ENCODE measurements around the gene SVIL. TPM values are rescaled to one million over a fixed set of nuclear protein-coding genes. Genes with fewer than 3 reads are reported as not detected.

Gene SVIL
- total RNA-seq, 2 donors from 2014 or later, result 39.5 to 46.4 TPM

DNA sequence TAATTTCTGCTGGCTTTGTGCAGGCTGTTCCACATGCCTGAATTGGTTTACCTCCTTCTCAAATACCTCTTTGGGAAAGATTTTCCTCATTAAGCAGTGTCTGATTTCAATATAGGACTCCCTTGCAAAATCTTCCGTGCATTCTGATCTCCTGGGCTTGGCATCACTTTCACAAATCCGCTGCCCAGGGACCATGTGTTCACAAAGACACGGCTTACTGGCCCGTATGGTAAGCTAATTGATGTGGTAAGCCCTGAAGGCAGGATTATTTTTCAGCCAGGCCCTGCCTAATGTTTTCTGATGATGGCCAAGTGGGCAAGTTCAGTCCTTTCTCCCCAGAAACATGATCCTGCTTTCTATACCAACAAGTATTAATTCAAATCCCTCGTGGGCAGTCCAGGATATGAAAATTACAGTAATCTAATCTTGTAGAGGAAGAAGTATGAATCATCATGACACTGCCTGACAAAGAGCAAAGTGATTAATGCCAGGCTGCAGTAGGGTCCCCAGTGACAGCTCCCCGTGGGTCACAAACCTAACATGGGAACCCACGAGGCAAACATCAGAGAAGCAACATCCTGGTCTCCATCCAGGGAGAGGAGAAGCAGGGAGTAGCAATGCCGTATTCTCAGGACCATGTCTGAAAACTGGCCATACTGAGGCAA, 11.6 kb upstream of the SVIL start:
- Mint-ChIP-seq H3K4me3 (peak overlapping the region; percentile 78), H3K27me3 (no peaks in the 10 kb centered on the region), H3K4me1 (peaks cover 33% of the 10 kb centered on the region), H3K36me3 (ENCODE audit: low read depth) (no peaks in the 10 kb centered on the region), H3K27ac (peak overlapping the region; percentile 95)
- no peaks in the 10 kb centered on the region for H3K9me3 ChIP-seq (ENCODE audit: control insufficient read depth, low read length, poor library complexity, severe bottlenecking)
- DNase-seq (peak in 1 of 3 donors; percentile 13), ATAC-seq (peak; percentile 47)

DNA sequence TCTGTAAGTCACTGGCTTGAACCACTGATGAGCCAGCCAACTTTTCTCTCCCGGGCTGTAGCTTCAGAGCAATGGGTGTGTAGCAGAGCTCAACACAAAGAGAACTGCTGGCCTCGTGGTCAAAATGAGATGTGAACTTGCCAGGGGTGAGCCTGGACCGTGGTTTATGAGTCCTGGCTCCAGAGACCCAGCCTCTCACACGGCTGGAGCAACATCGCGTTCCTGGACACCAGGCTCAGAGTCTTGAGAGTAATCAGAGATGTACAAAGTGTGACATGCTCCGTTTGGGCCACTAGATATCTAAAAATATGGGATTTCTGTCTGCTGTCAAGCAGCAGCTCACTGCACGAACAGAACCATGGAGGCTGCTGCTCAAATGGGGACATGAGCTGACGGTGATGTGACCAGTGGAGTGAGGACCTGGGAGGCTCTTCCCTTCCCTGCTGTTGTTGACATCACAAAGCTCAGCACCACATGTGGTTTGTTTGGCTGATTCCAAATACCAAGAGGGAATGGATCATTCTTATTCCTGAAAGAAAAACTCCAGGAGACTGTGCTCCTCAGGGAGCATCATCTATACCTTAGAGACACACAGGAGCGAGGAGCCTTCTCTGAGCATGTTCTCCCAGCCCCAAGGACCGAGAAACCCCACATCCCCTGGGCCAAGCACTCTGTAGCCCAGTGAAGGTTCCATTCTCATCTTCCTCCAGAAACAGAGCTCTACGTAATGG, 9.2 kb upstream of the SVIL start:
- no peak for ATAC-seq
- Mint-ChIP-seq H3K4me1 (peaks cover 35% of the 10 kb centered on the region), H3K27me3 (no peaks in the 10 kb centered on the region), H3K27ac (peak overlapping the region; percentile 91), H3K4me3 (no peak overlapping the region), H3K36me3 (ENCODE audit: low read depth) (peaks cover 5% of the 10 kb centered on the region)
- H3K9me3 ChIP-seq (ENCODE audit: control insufficient read depth, low read length, poor library complexity, severe bottlenecking), result no peaks in the 10 kb centered on the region
- no peak for DNase-seq

DNA sequence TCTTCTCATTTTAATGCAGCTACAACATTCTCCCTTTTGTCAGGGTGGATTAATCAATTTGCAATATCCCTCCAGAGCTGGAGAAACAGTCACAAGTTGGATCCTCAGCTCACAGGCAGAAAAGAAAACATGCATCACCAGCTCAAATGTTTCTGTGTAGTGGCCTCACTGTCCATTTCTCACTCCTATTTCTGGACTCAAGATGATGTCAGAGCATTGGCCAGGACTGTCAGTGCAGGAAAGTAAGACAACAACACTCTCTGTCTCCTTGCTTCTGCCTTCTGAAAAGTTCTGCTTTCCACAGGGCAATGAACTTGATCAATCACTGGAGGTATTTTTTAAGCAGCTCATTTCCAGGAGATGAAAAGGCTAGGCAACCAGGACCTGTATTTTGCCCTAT, 8.2 kb upstream of the SVIL start:
- H3K27me3 Mint-ChIP-seq, result no peaks in the 10 kb centered on the region
- peaks cover 5% of the 10 kb centered on the region for H3K36me3 Mint-ChIP-seq (ENCODE audit: low read depth)
- DNase-seq (no peak), ATAC-seq (no peak)
- no peaks in the 10 kb centered on the region for H3K9me3 ChIP-seq (ENCODE audit: control insufficient read depth, low read length, poor library complexity, severe bottlenecking)
- peaks cover 27% of the 10 kb centered on the region for H3K4me1 Mint-ChIP-seq
- H3K4me3 Mint-ChIP-seq, result no peak overlapping the region
- peak overlapping the region; percentile 91 for H3K27ac Mint-ChIP-seq

- H3K9me3 ChIP-seq (ENCODE audit: control insufficient read depth, low read length, poor library complexity, severe bottlenecking), result no peaks in the 10 kb centered on the region
- no peak overlapping the region for H3K4me3 Mint-ChIP-seq
- no peak for DNase-seq
- H3K36me3 Mint-ChIP-seq (ENCODE audit: low read depth), result peaks cover 5% of the 10 kb centered on the region
- peak overlapping the region; percentile 97 for H3K27ac Mint-ChIP-seq
- peaks cover 41% of the 10 kb centered on the region for H3K4me1 Mint-ChIP-seq
- H3K27me3 Mint-ChIP-seq, result no peaks in the 10 kb centered on the region
- no peak for ATAC-seq
These were observed 2.8 kb upstream of the SVIL start for GRCh38 chr10:29637537-29637936.

- no peaks in the 10 kb centered on the region for H3K9me3 ChIP-seq (ENCODE audit: control insufficient read depth, low read length, poor library complexity, severe bottlenecking)
- peak overlapping the region; percentile 77 for H3K4me3 Mint-ChIP-seq
- peaks cover 43% of the 10 kb centered on the region for H3K4me1 Mint-ChIP-seq
- peaks cover 5% of the 10 kb centered on the region for H3K36me3 Mint-ChIP-seq (ENCODE audit: low read depth)
- H3K27me3 Mint-ChIP-seq, result no peaks in the 10 kb centered on the region
- H3K27ac Mint-ChIP-seq, result peak overlapping the region; percentile 97
- DNase-seq, result no peak
- peak; percentile 81 for ATAC-seq
These were observed 1.4 kb upstream of the SVIL start for GRCh38 chr10:29636178-29636577.

- peak overlapping the region; percentile 77 for H3K4me3 Mint-ChIP-seq
- peak in 2 of 3 donors; percentile 35 to 40 for DNase-seq
- ATAC-seq, result peak; percentile 76
These were observed 957 bp upstream of the SVIL start for GRCh38 chr10:29635711-29636144.

GRCh38 chr10:29634105-29634504, 666 bp downstream of the SVIL start:
- no peak for DNase-seq
- no peaks in the 10 kb centered on the region for H3K9me3 ChIP-seq (ENCODE audit: control insufficient read depth, low read length, poor library complexity, severe bottlenecking)
- Mint-ChIP-seq H3K27me3 (no peaks in the 10 kb centered on the region), H3K36me3 (ENCODE audit: low read depth) (no peaks in the 10 kb centered on the region), H3K4me3 (peak overlapping the region; percentile 5), H3K4me1 (peaks cover 38% of the 10 kb centered on the region), H3K27ac (peak overlapping the region; percentile 97)
- no peak for ATAC-seq

More at GRCh38 chr10:29635711-29636144, 957 bp upstream of the SVIL start:
- no peaks in the 10 kb centered on the region for H3K27me3 Mint-ChIP-seq
- peak overlapping the region; percentile 97 for H3K27ac Mint-ChIP-seq
- H3K4me1 Mint-ChIP-seq, result peaks cover 46% of the 10 kb centered on the region
- peaks cover 5% of the 10 kb centered on the region for H3K36me3 Mint-ChIP-seq (ENCODE audit: low read depth)
- no peaks in the 10 kb centered on the region for H3K9me3 ChIP-seq (ENCODE audit: control insufficient read depth, low read length, poor library complexity, severe bottlenecking)

GRCh38 chr10:29631049-29631339, 3.8 kb downstream of the SVIL start:
- H3K27me3 Mint-ChIP-seq, result no peaks in the 10 kb centered on the region
- no peak for DNase-seq
- ATAC-seq, result no peak
- no peaks in the 10 kb centered on the region for H3K9me3 ChIP-seq (ENCODE audit: control insufficient read depth, low read length, poor library complexity, severe bottlenecking)
- H3K36me3 Mint-ChIP-seq (ENCODE audit: low read depth), result no peaks in the 10 kb centered on the region
- no peak overlapping the region for H3K4me3 Mint-ChIP-seq
- H3K4me1 Mint-ChIP-seq, result peaks cover 40% of the 10 kb centered on the region
- no peak overlapping the region for H3K27ac Mint-ChIP-seq

GRCh38 chr10:29630205-29631048, 4.3 kb downstream of the SVIL start:
- no peaks in the 10 kb centered on the region for H3K27me3 Mint-ChIP-seq
- peaks cover 37% of the 10 kb centered on the region for H3K4me1 Mint-ChIP-seq
- H3K36me3 Mint-ChIP-seq (ENCODE audit: low read depth), result no peaks in the 10 kb centered on the region
- ATAC-seq (no peak), DNase-seq (no peak)
- no peak overlapping the region for H3K27ac Mint-ChIP-seq
- no peaks in the 10 kb centered on the region for H3K9me3 ChIP-seq (ENCODE audit: control insufficient read depth, low read length, poor library complexity, severe bottlenecking)
- H3K4me3 Mint-ChIP-seq, result no peak overlapping the region

DNA sequence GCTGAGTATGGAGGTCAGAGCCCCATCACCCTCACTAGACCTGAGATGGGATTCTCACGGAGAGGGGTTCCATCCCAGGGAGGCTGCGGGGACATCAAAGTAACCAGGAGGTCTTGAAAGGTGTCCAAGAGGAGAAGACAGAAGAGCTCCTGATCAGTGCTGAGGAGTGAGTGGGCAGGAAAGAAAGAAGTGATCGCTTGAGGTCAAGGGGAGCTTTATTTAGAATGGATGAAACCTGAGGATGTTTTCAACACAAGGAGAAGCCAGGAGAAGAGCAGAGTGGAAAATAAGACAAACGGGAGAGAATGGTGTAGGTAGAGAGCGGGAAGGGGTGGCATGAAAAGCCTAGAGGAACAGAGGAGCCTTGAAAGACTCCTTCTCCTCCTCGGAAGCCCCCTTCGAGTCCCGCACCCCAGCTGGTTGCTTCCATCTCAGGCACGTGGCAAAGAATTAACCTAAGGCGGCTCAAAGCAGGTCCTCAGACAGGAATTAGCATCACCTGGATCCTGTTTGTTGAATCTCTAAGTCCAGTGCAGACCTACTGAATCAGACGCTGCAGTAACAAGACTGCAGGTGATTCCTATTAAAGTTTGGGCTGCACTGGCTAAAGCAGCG, 5.8 kb downstream of the SVIL start:
- no peak overlapping the region for H3K4me3 Mint-ChIP-seq
- H3K36me3 Mint-ChIP-seq (ENCODE audit: low read depth), result no peaks in the 10 kb centered on the region
- no peak for ATAC-seq
- H3K9me3 ChIP-seq (ENCODE audit: control insufficient read depth, low read length, poor library complexity, severe bottlenecking), result no peaks in the 10 kb centered on the region
- peak overlapping the region; percentile 2 for H3K27ac Mint-ChIP-seq
- H3K4me1 Mint-ChIP-seq, result peaks cover 29% of the 10 kb centered on the region
- no peaks in the 10 kb centered on the region for H3K27me3 Mint-ChIP-seq
- no peak for DNase-seq

DNA sequence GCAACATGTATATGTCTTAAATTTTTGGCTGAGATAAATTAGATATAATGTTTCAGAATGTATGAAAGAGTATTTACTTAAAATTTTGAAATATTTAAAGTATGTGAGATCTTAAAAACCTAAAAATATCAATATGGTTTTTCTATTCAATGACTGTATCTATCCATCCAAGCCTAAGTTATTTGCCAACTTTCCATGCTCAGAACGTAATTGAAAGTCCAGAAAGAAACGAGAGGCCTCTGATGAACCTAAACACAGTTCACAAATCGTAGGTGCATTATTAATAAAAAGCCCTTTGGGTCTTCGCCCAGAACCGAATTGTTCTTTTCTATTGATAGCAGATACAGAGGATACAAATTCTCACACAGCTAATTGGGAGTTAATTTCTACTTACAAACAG, 6.5 kb downstream of the SVIL start:
- no peak overlapping the region for H3K4me3 Mint-ChIP-seq
- no peaks in the 10 kb centered on the region for H3K27me3 Mint-ChIP-seq
- peaks cover 26% of the 10 kb centered on the region for H3K4me1 Mint-ChIP-seq
- H3K27ac Mint-ChIP-seq, result peak overlapping the region; percentile 2
- no peak for DNase-seq
- no peak for ATAC-seq
- no peaks in the 10 kb centered on the region for H3K9me3 ChIP-seq (ENCODE audit: control insufficient read depth, low read length, poor library complexity, severe bottlenecking)
- H3K36me3 Mint-ChIP-seq (ENCODE audit: low read depth), result no peaks in the 10 kb centered on the region

DNA sequence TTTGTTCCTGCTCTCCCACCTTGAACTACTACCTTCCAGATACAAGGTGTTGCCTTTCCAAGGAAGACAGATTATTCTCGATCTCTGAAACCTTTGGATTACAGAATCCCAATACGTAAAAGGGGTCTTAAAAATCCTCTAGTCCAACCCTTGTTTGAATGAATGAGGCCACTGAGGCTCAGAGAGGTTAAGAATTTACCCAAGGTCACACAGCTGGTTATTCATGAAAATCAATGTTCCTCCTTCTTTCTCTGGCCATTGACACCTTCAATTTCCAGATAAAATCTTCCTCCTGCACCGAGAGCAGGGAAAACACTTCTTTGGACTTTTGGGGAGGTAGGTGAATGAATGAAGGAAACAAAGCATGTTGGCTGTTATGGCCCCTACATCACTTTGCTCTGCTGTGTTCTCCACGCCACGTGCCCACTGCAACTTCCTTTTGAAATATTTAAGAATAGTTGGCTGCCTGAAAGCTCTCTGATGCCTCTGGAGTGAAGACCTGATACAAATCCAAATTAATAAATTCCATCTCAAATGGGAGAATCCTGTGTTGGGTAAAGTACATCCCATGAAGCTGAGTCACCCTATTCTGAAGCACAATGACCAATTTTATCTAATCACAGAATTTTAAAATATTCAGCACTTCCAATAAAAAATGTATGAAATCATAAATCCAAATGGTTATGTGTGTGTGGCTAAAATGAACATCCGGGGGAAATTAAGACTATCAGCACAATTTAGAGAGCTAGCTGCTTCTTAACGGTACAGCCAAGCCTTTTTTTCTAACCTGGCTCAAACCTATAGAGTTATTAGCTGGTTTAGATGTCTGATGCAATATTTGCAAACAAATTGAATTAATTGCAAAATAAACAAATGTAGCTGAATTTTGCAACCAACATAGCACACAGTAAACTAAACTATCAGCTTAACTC, 7.3 kb downstream of the SVIL start:
- Mint-ChIP-seq H3K27me3 (no peaks in the 10 kb centered on the region), H3K27ac (peak overlapping the region; percentile 56), H3K4me3 (no peak overlapping the region), H3K36me3 (ENCODE audit: low read depth) (no peaks in the 10 kb centered on the region), H3K4me1 (peaks cover 22% of the 10 kb centered on the region)
- DNase-seq, result no peak
- ATAC-seq, result no peak
- no peaks in the 10 kb centered on the region for H3K9me3 ChIP-seq (ENCODE audit: control insufficient read depth, low read length, poor library complexity, severe bottlenecking)
